ENCODE results near the gene KRT83.
"Not testable (repeated sequence)": the region's sequence is repeated elsewhere in the genome, so short reads cannot be mapped to it uniquely, and the experiment has no call there.

Gene KRT83

GRCh38 chr12:52307836-52308805 lies 13.1 kb downstream of the KRT83 start:
- peak; percentile 66 for DNase-seq (ENCODE audit: low read depth)
- peak overlapping the region; percentile 47 for H3K4me3 ChIP-seq (ENCODE audit: low read length)
- TF ChIP-seq CTCF (IDR thresholded peaks at IDR 0.05; ENCODE audit: insufficient read depth, low read depth, low read length, missing control alignments), result peak; percentile 3

- no peak overlapping the region for H3K4me3 ChIP-seq (ENCODE audit: low read length)
- DNase-seq (ENCODE audit: low read depth), result no peak
- TF ChIP-seq CTCF (IDR thresholded peaks at IDR 0.05; ENCODE audit: insufficient read depth, low read depth, low read length, missing control alignments), result no peak
Observed at GRCh38 chr12:52306731-52307130, 14.5 kb downstream of the KRT83 start.

- no peak overlapping the region for H3K4me3 ChIP-seq (ENCODE audit: low read length)
- peak; percentile 4 for TF ChIP-seq CTCF (IDR thresholded peaks at IDR 0.05; ENCODE audit: insufficient read depth, low read depth, low read length, missing control alignments)
Observed at GRCh38 chr12:52305921-52306705, 15.1 kb downstream of the KRT83 start.

GRCh38 chr12:52304941-52305411 lies 16.2 kb downstream of the KRT83 start:
- H3K4me3 ChIP-seq (ENCODE audit: low read length); DNase-seq (ENCODE audit: low read depth): not testable (repeated sequence)

More at GRCh38 chr12:52305921-52306705, 15.1 kb downstream of the KRT83 start:
- no peak for DNase-seq (ENCODE audit: low read depth)

- not testable (repeated sequence) for H3K4me3 ChIP-seq (ENCODE audit: low read length); DNase-seq (ENCODE audit: low read depth)
Observed at GRCh38 chr12:52302242-52302914, 18.8 kb downstream of the KRT83 start.

- DNase-seq (ENCODE audit: low read depth); H3K4me3 ChIP-seq (ENCODE audit: low read length): not testable (repeated sequence)
Observed at GRCh38 chr12:52301721-52302120, 19.5 kb downstream of the KRT83 start.

GRCh38 chr12:52300796-52301691 lies 20.2 kb downstream of the KRT83 start:
- no peak for DNase-seq (ENCODE audit: low read depth)
- no peak overlapping the region for H3K4me3 ChIP-seq (ENCODE audit: low read length)
- TF ChIP-seq CTCF (IDR thresholded peaks at IDR 0.05; ENCODE audit: insufficient read depth, low read depth, low read length, missing control alignments), result no peak
